Kidney epithelial cell (primary cell): ENCODE data around the gene CCSER2. TPM values are rescaled to one million over a fixed set of nuclear protein-coding genes. Genes with fewer than 3 reads are reported as not detected.
A peak's percentile ranks its signal among the peaks of the same experiment; 100 is the strongest.

Experiments
- DNase-seq: peaks from one replicate; pipeline ENCODE4 v3.0.0-alpha.2; 2010; ENCODE audit warnings: low read depth
- H3K27me3 ChIP-seq: 2 replicates; pipeline ENCODE4 v1.6.0; 2011; ENCODE audit warnings: low read length; ENCODE audit not compliant: control insufficient read depth, insufficient read depth
- H3K36me3 ChIP-seq: 2 replicates; pipeline ENCODE4 v1.5.1; 2011; ENCODE audit warnings: low read length; ENCODE audit not compliant: control insufficient read depth, insufficient read depth
- H3K4me3 ChIP-seq: 2 replicates; pipeline ENCODE4 v1.5.1; 2011; ENCODE audit warnings: low read depth, mild to moderate bottlenecking, control low read depth, low read length
- total RNA-seq: library from RNA; depleted of rRNA; stranded (reverse); fragments of >200 nt; gene quantifications from 2 replicates; pipeline ENCODE4 v1.2.3, GENCODE V29; 2015
- TF ChIP-seq, protein P1 (sequence below): IDR thresholded peaks from 2 replicates; pipeline ENCODE4 v1.5.1; 2011; ENCODE audit warnings: mild to moderate bottlenecking, moderate library complexity, low read length, control low read depth, inconsistent platforms; ENCODE audit not compliant: insufficient read depth, poor library complexity, severe bottlenecking

CCSER2 gene
- total RNA-seq, 1 donor from 2014 or later = 28.0 TPM

DNA sequence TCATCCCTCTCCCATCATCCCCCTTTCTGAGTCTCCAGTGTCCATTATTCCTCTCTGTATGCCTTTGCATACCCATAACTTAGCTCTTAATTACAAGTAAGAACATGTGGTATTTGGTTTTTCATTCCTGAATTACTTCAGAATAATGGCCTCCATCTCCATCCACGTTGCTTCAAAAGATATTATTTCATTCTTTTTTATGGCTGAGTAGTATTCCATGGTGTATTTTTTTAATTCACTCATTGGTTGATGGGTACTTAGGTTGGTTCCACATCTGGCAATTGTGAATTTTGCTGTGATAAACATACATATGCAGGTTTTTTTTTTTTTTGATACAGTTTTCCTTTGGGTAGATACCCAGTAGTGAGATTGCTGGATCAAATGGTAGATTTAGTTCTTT is 40.4 kb downstream of the CCSER2 start:
- Histone ChIP-seq H3K4me3 (no peak overlapping the region), H3K36me3 (no peaks in the 10 kb centered on the region)
- TF ChIP-seq, protein P1, sequence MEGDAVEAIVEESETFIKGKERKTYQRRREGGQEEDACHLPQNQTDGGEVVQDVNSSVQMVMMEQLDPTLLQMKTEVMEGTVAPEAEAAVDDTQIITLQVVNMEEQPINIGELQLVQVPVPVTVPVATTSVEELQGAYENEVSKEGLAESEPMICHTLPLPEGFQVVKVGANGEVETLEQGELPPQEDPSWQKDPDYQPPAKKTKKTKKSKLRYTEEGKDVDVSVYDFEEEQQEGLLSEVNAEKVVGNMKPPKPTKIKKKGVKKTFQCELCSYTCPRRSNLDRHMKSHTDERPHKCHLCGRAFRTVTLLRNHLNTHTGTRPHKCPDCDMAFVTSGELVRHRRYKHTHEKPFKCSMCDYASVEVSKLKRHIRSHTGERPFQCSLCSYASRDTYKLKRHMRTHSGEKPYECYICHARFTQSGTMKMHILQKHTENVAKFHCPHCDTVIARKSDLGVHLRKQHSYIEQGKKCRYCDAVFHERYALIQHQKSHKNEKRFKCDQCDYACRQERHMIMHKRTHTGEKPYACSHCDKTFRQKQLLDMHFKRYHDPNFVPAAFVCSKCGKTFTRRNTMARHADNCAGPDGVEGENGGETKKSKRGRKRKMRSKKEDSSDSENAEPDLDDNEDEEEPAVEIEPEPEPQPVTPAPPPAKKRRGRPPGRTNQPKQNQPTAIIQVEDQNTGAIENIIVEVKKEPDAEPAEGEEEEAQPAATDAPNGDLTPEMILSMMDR = no peak

DNA sequence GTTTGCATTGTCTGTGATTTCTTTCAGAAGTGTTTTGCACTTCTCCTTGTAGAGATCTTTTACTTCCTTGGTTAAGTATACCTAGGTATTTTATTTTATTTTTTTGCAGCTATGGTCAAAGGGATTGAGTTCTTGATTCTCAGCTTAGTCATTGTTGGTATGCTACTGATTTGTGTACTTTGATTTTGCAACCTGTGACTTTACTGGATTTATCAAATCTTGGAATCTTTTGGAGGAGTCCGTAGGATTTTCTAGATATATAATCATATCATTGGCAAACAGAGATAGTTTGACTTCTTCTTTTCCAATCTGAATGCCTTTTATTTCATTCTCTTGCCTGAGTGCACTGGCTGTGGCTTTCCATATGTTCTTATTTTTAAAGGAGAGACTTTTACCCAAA is 41.9 kb downstream of the CCSER2 start:
- H3K27me3 ChIP-seq = no peaks in the 10 kb centered on the region
- no peak for DNase-seq

More for the DNA sequence above, 40.4 kb downstream of the CCSER2 start:
- no peaks in the 10 kb centered on the region for H3K27me3 ChIP-seq
- DNase-seq = no peak

DNA sequence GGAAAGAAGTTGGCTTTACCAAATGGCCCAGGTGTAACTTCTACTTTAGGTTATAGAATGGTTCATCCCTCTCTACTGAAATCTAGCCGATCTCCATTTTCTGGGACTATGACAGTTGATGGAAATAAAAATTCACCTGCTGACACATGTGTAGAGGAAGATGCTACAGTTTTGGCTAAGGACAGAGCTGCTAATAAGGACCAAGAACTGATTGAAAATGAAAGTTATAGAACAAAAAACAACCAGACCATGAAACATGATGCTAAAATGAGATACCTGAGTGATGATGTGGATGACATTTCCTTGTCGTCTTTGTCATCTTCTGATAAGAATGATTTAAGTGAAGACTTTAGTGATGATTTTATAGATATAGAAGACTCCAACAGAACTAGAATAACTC is 43.6 kb downstream of the CCSER2 start:
- H3K27me3 ChIP-seq = no peaks in the 10 kb centered on the region
- TF ChIP-seq, protein P1 = no peak
- no peak overlapping the region for H3K4me3 ChIP-seq
- no peaks in the 10 kb centered on the region for H3K36me3 ChIP-seq
- no peak for DNase-seq

More for the DNA sequence above, 41.9 kb downstream of the CCSER2 start:
- TF ChIP-seq, protein P1 = no peak
- H3K36me3 ChIP-seq = no peaks in the 10 kb centered on the region
- H3K4me3 ChIP-seq = no peak overlapping the region

DNA sequence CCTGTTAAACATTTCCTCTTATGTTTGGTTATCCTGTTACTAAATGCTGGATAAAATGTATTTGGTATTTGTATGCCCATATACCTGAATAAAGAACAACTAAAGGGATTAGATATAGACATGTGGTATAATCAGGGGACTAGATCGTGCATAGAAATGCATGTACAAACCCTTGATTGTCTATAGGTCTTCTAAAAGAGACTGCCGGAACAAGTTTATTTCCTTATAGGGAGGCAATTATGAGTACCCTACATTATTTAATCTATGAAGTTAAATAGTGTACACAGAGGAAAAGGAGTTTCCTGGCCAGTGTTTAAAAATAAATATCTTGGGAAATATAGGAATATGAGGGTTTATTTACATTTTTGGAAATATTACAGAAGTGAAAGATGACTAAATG is 44.6 kb downstream of the CCSER2 start:
- H3K4me3 ChIP-seq = no peak overlapping the region
- TF ChIP-seq, protein P1 = no peak
- no peak for DNase-seq
- H3K36me3 ChIP-seq = no peaks in the 10 kb centered on the region
- no peaks in the 10 kb centered on the region for H3K27me3 ChIP-seq

DNA sequence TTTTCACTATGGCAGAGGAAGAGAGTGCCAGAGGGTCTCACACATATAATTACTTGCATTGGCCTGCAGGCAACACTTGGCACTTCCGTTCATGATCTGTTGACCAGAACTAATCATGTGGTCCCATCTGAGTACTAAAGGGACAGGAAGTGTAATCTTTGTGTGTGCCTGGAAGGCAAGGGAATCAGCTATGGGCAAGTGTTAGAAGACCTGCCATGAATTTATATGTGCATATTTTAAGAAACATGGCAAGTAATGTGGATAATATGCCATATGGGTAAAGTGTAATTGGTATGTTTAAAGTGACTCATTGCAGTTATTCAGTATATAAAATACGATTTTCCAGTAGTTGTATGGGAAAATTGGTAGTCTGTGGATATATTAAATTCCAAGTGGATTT is 46.1 kb downstream of the CCSER2 start:
- no peak overlapping the region for H3K4me3 ChIP-seq
- DNase-seq = no peak
- H3K27me3 ChIP-seq = no peaks in the 10 kb centered on the region
- H3K36me3 ChIP-seq = no peaks in the 10 kb centered on the region
- TF ChIP-seq, protein P1 = no peak

DNA sequence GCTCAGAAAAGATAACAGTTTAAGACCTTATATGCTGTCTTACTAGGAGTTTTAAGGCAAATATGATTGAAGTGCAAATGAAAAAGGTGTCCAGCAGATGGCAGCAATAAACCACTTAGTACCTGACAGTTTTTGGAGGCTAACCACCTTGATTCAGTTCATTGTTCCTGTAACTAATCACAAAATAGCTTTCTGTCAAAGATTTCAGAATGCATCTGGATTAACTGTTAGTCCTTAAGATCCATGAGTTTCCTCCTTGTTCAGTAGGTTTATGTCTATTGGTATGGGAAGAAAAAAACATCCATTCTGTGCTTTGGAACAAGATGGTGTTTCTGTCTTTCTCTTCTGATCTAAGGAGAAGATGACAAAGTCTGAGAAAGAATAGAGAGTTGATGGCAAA is 46.6 kb downstream of the CCSER2 start:
- DNase-seq = no peak
- no peaks in the 10 kb centered on the region for H3K27me3 ChIP-seq
- no peak overlapping the region for H3K4me3 ChIP-seq
- H3K36me3 ChIP-seq = no peaks in the 10 kb centered on the region
- TF ChIP-seq, protein P1 = peak; percentile 59
